Left renal pelvis (tissue), 4 donors: Measurements from ENCODE around the gene PCCA. TPM values are rescaled to one million over a fixed set of nuclear protein-coding genes. Genes with fewer than 3 reads are reported as not detected.

Source experiments
- DNase-seq, 4 donors: peaks; one replicate each; pipeline ENCODE4 v3.0.0-alpha.2; 2013; ENCODE audit warnings: low read depth in 4 of 4, low spot score in 3 of 4
- polyA plus RNA-seq, 4 donors: library from polyadenylated mRNA; unstranded; fragments of 120-200 nt; gene quantifications; one replicate each; pipeline ENCODE4 v1.2.1, GENCODE V29; 2013; ENCODE audit not compliant: insufficient read length in 4 of 4

PCCA gene
- polyA plus RNA-seq, 4 donors: 25.8 to 66.9 (median 59.1) TPM

- DNase-seq: no peak
Measured at GRCh38 chr13:100442095-100442832, 353.4 kb downstream of the PCCA start.

- no peak for DNase-seq
Measured at GRCh38 chr13:100443278-100443997, 354.5 kb downstream of the PCCA start.

- DNase-seq: no peak
Measured at GRCh38 chr13:100443998-100444328, 355.1 kb downstream of the PCCA start.

GRCh38 chr13:100447831-100448230 lies 358.9 kb downstream of the PCCA start:
- no peak for DNase-seq

- DNase-seq: no peak
Measured at GRCh38 chr13:100451923-100452322, 363.0 kb downstream of the PCCA start.

- DNase-seq: no peak
Measured at GRCh38 chr13:100454876-100455275, 366.0 kb downstream of the PCCA start.

DNA sequence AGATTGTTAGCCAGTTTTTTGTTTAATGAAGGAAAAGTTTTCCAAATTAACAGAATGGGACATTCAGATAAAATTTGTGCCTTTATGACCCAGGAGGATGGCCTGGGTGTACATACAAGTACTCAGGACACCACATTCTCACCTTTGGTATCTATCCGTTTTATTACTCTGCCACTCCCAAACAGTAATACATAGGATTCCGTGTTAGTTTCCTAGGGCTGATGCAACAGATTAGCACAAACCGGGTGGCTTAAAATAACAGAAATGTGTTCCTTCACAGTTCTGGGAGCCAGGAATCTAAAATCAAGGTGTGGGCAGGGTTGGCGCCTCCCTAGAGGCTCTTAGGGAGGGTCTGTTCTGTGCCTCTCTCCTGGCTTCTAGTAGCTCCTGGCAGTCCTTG lies 369.8 kb downstream of the PCCA start:
- no peak for DNase-seq

DNA sequence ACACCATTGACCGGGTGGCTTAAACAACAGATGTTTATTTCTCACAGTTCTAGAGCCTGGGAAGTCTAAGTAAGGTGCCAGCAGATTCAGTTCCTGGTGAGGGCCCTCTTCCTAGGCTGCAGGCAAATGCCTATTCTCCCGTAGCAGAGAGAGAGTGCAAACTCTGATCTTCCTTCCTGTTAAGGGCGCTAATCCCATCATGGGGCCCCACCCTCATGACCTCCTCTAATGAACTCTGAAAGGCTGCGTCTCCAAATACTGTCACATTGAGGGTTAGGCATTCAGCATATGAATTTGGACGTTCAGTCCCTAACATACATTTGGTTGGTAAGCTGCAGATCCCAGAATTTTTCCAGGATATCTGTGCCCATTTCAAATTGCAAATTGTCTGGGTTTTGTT lies 370.9 kb downstream of the PCCA start:
- no peak for DNase-seq

DNA sequence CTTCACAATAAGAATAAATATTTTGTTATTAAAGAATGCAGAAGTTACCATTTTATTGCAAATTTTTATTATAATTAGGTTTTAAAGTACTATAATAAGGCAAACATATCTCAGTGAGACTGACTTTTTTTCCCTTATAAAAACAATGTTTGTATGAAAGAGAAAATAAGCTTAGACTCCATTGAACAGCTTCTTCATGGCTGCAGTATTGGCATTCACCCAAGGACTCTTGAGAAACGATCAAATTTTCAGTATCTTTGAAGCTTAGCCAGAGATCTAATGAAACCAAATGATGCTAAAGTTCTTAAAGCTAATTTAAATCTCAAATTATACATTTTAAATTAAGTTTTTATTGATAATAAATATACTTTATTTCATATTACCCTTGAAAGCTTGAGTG lies 371.4 kb downstream of the PCCA start:
- no peak for DNase-seq

GRCh38 chr13:100460791-100461190 lies 371.9 kb downstream of the PCCA start:
- DNase-seq: no peak

GRCh38 chr13:100461309-100462030 lies 372.6 kb downstream of the PCCA start:
- DNase-seq: no peak

DNA sequence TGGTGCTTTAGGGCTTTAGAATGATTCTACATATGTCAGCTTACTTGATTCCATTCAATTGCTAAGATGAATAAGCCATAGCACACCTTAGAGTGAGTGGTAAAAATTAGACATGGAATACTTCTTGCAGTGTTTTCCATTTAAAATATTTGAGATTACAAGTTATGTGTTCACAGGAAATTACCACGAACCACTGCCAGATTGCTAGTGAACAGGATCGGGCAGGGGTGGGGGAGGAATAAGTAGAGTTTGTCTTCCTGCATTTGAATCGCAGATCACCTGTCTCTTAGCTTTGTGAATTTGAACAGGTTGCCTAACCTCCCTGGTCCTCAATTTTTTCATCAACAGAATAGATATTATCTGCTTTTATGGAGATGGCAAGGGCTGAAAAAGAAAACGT lies 375.1 kb downstream of the PCCA start:
- DNase-seq: no peak

DNA sequence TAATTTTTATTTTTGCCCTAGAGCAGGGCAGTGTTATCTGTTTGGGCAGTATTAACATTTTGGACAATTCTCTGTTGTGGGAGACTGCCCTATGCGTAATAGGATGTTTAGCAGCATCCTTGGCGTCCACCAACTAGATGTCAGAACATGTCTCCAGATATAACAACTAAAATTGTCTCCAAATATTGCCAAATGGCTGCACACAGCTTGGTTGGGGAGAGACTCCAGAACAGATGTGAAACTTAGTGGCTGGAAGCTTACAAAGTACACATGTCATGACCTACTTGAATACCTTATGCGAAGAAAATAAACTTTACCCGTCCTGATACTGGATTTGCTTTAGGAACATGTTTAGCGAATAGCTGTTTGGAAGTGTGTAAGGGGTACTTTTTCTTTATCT lies 376.7 kb downstream of the PCCA start:
- no peak for DNase-seq

GRCh38 chr13:100470866-100471505 lies 382.1 kb downstream of the PCCA start:
- DNase-seq: no peak

GRCh38 chr13:100473087-100473486 lies 384.2 kb downstream of the PCCA start:
- no peak for DNase-seq

- DNase-seq: no peak
Measured at GRCh38 chr13:100473501-100474044, 384.7 kb downstream of the PCCA start.

GRCh38 chr13:100476963-100477362 lies 388.1 kb downstream of the PCCA start:
- no peak for DNase-seq

- DNase-seq: no peak
Measured at GRCh38 chr13:100478107-100478809, 389.4 kb downstream of the PCCA start.

DNA sequence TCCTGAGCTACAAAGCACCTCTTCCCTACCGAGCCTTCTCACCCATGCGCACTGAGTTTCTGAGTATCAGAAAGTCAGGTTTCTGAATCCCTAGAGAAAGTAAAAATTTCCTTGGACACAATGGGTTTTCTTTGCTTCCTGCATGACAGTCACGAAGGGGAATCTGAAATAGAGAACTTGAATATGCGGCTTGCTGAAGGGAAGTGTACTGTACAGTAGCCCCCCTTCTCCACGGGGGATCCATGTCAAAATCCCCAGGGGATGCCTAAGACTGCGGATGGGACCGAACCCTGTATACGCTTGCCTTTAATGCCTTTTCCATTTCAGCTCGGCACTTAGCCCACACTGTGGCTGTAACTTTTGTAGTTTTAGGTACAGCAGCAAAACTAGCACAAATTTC lies 391.8 kb downstream of the PCCA start:
- DNase-seq: no peak

DNA sequence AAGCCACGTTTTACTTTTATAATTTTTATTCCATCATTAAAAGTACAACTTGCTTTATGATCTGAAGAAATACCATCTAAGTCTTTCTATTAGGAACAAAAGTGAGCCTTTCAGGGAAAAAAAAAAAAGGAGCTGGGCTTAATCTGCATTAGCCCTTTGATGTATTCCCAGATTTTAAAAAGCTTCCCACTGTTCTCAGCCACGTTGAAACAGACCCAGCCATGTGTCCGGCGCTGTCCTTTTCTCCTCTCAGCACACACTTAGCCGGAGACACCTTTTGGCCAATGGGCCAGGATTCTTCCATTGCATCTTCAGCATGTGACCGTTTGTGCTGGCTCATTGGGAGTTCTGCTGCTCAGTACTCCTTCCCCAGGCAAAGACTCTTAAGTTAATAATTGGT lies 394.2 kb downstream of the PCCA start:
- DNase-seq: no peak
